IPS DF 4.7 (cell line): Measurements from ENCODE around the gene SMAD1.

Experiments
- DNase-seq: peaks from one replicate; pipeline ENCODE4 v3.0.0-alpha.2; 2013; ENCODE audit warnings: low spot score; ENCODE audit errors: extremely low read depth

SMAD1 gene

GRCh38 chr4:145489556-145489955 is 7.9 kb downstream of the SMAD1 start:
- no peak for DNase-seq

GRCh38 chr4:145490361-145490760 is 8.7 kb downstream of the SMAD1 start:
- no peak for DNase-seq

DNA sequence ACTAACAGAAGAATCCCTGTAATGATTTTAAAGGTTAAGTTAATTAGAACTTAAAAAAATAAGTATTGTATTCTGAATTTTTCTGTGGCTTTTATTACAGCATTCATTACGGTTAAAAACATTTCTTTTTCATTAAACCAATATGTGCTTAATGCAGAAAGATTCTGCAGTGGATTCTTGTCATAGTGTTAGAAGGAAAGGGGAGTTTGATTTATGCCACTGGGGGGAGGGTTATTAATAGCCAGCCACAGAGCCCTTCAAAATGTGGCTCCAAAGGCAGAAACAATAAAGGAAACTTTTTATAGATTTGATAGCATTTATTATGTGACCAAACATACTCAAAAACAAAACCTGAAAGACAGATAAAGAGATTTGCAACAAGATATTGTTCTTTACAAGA is 9.1 kb downstream of the SMAD1 start:
- DNase-seq, result no peak

GRCh38 chr4:145492376-145492775 is 10.7 kb downstream of the SMAD1 start:
- DNase-seq, result no peak

DNA sequence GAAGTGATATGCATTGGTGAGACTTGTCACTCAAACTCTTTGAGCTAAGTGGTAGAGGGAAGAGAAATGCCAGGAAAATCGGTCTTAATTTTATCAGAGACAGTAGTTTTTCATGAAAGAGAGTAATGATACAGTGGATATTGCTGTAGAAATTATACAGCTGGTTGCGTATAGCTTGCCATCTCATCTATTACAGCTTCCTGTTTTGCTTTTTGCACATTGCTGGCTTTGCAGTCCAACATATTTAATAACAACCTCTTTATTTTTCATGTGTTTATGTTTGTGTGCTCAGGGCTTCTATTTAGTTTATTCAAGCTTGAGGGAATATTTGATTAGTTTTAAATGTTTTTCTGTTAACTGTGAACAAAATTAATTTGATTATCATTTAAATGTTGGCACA is 11.5 kb downstream of the SMAD1 start:
- no peak for DNase-seq

DNA sequence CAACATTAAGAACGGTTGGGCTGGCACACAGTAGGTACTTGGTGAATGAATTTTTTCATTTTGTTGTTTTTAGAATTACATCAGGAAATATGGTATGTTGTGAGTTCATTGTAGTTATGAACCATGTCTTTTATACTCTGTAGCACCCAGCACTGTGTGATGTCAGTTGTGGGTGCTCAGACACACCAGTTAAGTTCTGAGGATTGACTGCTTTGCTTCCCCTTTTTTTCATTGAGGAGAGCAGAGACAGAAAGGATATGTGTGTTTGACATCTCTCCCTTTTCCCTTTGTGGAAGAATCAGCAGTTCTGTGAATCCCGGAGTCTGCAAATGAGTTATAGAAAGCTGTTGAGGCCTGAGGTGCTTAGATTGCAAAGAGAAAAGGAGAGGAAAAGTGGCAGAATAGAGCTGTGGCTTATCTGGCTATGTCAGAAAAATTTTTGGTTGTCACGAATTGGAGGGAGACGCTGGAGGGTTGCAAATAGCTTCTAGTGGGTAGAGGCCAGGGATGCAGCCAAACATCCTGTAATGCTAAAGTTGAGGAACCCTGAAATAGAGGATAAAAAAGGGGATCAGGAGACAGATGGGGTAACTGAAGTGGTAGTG is 13.1 kb downstream of the SMAD1 start:
- no peak for DNase-seq

DNA sequence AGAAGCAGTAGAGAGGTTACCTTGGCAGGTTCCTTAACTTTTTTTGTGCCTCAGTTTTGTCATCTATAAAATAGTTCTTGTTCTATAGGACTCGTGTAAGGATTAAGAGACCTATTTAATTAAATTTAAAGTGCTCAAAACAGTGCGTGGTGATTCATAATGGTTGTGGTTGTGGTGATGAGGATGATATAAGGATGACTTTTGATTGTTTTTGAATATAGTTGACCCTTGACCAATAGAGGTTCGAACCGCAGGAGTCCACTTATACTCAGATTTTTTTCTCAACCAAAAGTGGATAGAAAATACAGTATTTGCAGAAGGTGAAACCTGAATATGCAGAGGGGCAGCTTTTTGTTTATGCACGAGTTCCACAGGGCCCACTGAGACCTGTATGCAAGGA is 14.6 kb downstream of the SMAD1 start:
- no peak for DNase-seq

- DNase-seq, result no peak
Observed at GRCh38 chr4:145497199-145498149, 15.8 kb downstream of the SMAD1 start.

GRCh38 chr4:145498430-145498829 is 16.8 kb downstream of the SMAD1 start:
- no peak for DNase-seq

- DNase-seq, result no peak
Observed at GRCh38 chr4:145501051-145501660, 19.5 kb downstream of the SMAD1 start.

- no peak for DNase-seq
Observed at GRCh38 chr4:145502809-145503208, 21.2 kb downstream of the SMAD1 start.

- DNase-seq, result no peak
Observed at GRCh38 chr4:145503486-145504072, 21.9 kb downstream of the SMAD1 start.

GRCh38 chr4:145505995-145506394 is 24.3 kb downstream of the SMAD1 start:
- no peak for DNase-seq

- no peak for DNase-seq
Observed at GRCh38 chr4:145507636-145508035, 26.0 kb downstream of the SMAD1 start.

- no peak for DNase-seq
Observed at GRCh38 chr4:145511913-145512522, 30.4 kb downstream of the SMAD1 start.

- no peak for DNase-seq
Observed at GRCh38 chr4:145513020-145513621, 31.5 kb downstream of the SMAD1 start.

DNA sequence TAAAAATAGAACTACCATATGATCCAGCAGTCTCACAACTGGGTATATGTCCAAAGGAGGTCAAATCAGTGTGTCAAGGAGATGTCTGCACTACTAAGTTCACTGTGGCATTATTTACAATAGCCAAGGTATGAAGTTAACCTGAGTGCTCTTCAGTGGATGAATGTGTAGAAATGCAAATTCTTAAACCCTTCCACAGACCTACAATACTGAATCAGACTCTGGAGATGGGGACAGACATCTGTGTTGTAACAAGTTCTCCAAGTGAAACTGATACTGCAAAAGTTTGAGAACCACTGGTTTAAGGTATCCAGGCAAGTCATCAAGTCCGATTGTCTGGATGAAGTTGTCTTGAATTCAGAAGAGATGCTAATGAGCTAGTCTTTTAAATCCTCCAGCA is 38.5 kb downstream of the SMAD1 start:
- DNase-seq, result no peak

DNA sequence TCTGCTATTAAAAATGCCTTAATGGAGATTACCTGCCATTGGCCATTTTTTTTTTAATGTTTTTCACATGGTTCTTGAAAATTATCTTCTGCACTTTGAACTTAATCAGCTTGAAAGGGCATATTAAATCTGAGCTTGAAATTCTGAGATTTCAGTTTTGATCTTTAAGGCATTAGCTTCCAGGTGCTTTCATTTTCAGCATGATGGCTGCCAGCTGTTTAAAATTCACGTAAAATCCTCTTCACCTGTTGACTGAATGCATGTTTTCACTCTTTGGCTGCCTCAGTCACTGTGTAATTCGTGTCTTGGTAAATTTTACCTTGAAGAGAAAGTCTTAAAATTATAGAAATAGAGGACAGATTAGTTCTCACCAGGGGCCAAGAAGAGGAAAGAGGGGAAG is 39.6 kb downstream of the SMAD1 start:
- DNase-seq, result no peak

GRCh38 chr4:145523117-145523516 is 41.5 kb downstream of the SMAD1 start:
- no peak for DNase-seq

DNA sequence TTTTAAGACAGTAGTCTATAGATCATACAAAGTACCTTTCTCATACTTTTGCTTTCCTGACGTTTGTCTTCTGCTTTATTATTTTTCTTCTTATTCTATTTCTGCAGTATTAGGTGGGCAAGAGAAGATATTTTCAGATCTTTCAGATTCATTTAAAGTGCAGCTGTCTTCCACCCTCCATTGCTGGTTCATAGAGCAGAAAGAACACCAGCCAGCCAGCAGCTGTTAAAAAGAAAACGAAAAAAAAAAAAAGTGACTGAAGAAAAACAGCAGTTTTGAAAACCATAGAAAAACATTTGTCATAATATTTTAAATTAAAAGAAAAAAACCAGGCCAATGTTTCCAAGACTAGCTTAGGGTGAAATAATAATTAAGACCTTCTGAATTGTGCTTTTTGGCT is 42.9 kb downstream of the SMAD1 start:
- no peak for DNase-seq

GRCh38 chr4:145525291-145525740 is 43.7 kb downstream of the SMAD1 start:
- DNase-seq, result no peak
